ENCODE measurements around the gene DNAJC28. TPM values are rescaled to one million over a fixed set of nuclear protein-coding genes. Genes with fewer than 3 reads are reported as not detected.

The DNAJC28 gene
- total and polyA plus RNA-seq, 12 donors: 2.4 to 9.1 (median 3.8) TPM

DNA sequence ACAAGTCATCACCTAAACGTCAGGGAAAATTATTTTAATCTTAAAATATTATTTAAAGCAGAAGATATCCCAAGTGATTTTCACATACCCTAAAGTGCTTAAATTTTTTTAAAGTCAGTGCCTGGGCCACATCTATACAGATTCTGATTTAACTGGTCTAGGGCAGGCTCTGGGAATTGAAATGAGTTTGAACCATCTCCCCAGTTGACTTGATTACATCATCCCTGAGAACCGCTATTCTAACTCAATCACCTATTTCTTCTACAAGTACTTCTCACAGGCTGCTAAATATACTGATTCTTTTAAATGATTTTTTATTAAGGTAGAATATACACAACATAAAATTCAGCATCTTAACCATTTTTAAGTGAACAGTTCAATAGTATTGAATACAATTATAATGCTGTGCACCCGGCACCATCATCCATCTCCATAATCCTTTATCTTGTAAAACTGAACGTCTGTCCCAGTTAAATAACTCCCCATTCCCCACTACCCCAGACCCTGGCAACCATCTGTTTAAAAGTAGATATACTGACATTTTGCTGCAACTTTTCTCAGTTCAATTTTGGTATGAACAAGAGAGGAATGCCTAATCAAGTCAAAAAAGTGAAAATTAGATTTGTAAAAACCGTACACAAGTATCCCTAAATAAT, 30.9 kb upstream of the DNAJC28 start:
- H3K27ac ChIP-seq: no peak overlapping the region
- H3K4me3 ChIP-seq: no peak overlapping the region
- no peak for TF ChIP-seq POLR2A (IDR thresholded peaks at IDR 0.05)
- TF ChIP-seq, protein P1, sequence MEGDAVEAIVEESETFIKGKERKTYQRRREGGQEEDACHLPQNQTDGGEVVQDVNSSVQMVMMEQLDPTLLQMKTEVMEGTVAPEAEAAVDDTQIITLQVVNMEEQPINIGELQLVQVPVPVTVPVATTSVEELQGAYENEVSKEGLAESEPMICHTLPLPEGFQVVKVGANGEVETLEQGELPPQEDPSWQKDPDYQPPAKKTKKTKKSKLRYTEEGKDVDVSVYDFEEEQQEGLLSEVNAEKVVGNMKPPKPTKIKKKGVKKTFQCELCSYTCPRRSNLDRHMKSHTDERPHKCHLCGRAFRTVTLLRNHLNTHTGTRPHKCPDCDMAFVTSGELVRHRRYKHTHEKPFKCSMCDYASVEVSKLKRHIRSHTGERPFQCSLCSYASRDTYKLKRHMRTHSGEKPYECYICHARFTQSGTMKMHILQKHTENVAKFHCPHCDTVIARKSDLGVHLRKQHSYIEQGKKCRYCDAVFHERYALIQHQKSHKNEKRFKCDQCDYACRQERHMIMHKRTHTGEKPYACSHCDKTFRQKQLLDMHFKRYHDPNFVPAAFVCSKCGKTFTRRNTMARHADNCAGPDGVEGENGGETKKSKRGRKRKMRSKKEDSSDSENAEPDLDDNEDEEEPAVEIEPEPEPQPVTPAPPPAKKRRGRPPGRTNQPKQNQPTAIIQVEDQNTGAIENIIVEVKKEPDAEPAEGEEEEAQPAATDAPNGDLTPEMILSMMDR (IDR thresholded peaks at IDR 0.05): no peak
- 82 to 91% (median 87%) methylated on average over 5 of the region's 5 CpGs for WGBS, 4 donors
- no peaks in the 10 kb centered on the region for H3K9me3 ChIP-seq (replicated peaks in 1 of 3)
- H3K36me3 ChIP-seq (replicated peaks in 1 of 2): peaks cover 0 to 37% of the 10 kb centered on the region in 2 donors
- DNase-seq: no peak
- intact Hi-C loops (cut with DNase I): no loop called here
- H3K27me3 ChIP-seq: no peaks in the 10 kb centered on the region
- no peaks in the 10 kb centered on the region for H3K4me1 ChIP-seq (replicated peaks in 1 of 2)

- TF ChIP-seq POLR2A (IDR thresholded peaks at IDR 0.05): no peak
- TF ChIP-seq, protein P1 (IDR thresholded peaks at IDR 0.05): no peak
- Histone ChIP-seq H3K4me1 (replicated peaks in 1 of 2) (no peaks in the 10 kb centered on the region), H3K4me3 (no peak overlapping the region), H3K27ac (no peak overlapping the region), H3K36me3 (replicated peaks in 1 of 2) (peaks cover 0 to 41% of the 10 kb centered on the region in 2 donors), H3K9me3 (replicated peaks in 1 of 3) (no peaks in the 10 kb centered on the region), H3K27me3 (no peaks in the 10 kb centered on the region)
- intact Hi-C loops (cut with DNase I): no loop called here
- DNase-seq: no peak
- WGBS, 4 donors: 92 to 98% (median 94%) methylated on average over 4 of the region's 4 CpGs
Measured at GRCh38 chr21:33518899-33519298, 27.4 kb upstream of the DNAJC28 start.

DNA sequence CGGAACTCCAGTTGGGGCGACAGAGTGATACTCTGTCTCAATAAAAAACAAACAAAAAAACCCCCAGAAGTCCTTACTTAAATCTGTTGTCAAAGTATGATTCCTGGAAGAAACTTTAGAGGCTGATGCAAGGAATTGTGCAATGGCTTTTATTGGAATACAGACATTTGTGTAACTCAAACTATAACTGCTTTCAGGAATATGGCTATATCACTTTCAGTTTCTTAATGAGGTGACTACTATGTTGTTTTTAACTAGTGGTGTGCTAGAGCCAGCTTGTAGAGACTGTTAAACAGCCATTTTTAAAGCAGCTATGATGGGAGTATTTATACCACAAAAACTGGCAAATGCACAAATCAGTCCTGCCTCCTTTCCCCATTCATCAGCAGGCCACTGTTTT, 22.7 kb upstream of the DNAJC28 start:
- Histone ChIP-seq H3K36me3 (replicated peaks in 1 of 2) (peaks cover 0 to 54% of the 10 kb centered on the region in 2 donors), H3K27me3 (no peaks in the 10 kb centered on the region), H3K4me3 (no peak overlapping the region), H3K27ac (no peak overlapping the region), H3K4me1 (replicated peaks in 1 of 2) (no peaks in the 10 kb centered on the region), H3K9me3 (replicated peaks in 1 of 3) (no peaks in the 10 kb centered on the region)
- DNase-seq: no peak
- WGBS, 4 donors: 91 to 96% (median 91%) methylated on average over 2 of the region's 2 CpGs
- intact Hi-C loops (cut with DNase I): no loop called here
- TF ChIP-seq POLR2A (IDR thresholded peaks at IDR 0.05): no peak
- TF ChIP-seq, protein P1 (IDR thresholded peaks at IDR 0.05): no peak

DNA sequence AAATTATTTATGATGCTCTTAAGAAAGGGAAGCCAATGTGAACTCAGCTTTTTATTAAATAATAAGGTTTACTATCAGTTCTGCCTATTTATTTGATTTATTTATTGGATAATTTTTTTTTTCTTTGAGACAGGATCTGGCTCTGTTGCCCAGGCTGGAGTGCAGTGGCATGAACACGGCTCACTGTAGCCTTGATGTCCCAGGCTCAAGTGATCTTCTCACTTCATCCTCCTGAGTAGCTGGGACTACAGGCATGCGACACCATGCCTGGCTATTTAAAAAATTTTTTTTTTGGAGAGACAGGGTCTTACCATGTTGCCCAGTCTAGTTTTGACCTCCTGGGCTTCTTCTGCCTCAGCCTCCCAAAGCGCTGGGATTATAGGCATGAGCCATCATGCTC, 21.0 kb upstream of the DNAJC28 start:
- peaks cover 0 to 55% of the 10 kb centered on the region in 2 donors for H3K36me3 ChIP-seq (replicated peaks in 1 of 2)
- H3K27me3 ChIP-seq: no peaks in the 10 kb centered on the region
- no peaks in the 10 kb centered on the region for H3K9me3 ChIP-seq (replicated peaks in 1 of 3)
- no peak overlapping the region for H3K4me3 ChIP-seq
- TF ChIP-seq, protein P1 (IDR thresholded peaks at IDR 0.05): no peak
- no peak for TF ChIP-seq POLR2A (IDR thresholded peaks at IDR 0.05)
- no peaks in the 10 kb centered on the region for H3K4me1 ChIP-seq (replicated peaks in 1 of 2)
- no peak for DNase-seq
- no peak overlapping the region for H3K27ac ChIP-seq
- intact Hi-C loops (cut with DNase I): no loop called here
- WGBS, 4 donors: 94 to 100% (median 96%) methylated on average over 3 of the region's 3 CpGs

Measured in adrenal gland (tissue), 12 donors.